H9 (cell line): Measurements from ENCODE around the gene ARHGAP10. TPM values are rescaled to one million over a fixed set of nuclear protein-coding genes. Genes with fewer than 3 reads are reported as not detected.
A peak's percentile ranks its signal among the peaks of the same experiment; 100 is the strongest.

Experiments
- DNase-seq: peaks from one replicate; pipeline ENCODE4 v3.0.0-alpha.2; 2017
- H2AFZ ChIP-seq: one replicate; pipeline ENCODE4 v1.6.1; 2013; ENCODE audit warnings: mild to moderate bottlenecking, low read length, control low read depth, moderate library complexity
- H2AK5ac ChIP-seq: 2 replicates; pipeline ENCODE4 v1.6.1; 2013; ENCODE audit warnings: low read length, control low read depth, mixed read lengths; ENCODE audit not compliant: insufficient read length
- H2BK120ac ChIP-seq: one replicate; pipeline ENCODE4 v1.6.1; 2013; ENCODE audit warnings: low read depth, mild to moderate bottlenecking, low read length, control low read depth, inconsistent platforms; ENCODE audit not compliant: poor library complexity, severe bottlenecking
- H2BK12ac ChIP-seq: 2 replicates; pipeline ENCODE4 v1.6.1; 2013; ENCODE audit warnings: low read length, control low read depth, mixed read lengths, low read depth; ENCODE audit not compliant: insufficient read length
- H2BK15ac ChIP-seq: 2 replicates; pipeline ENCODE4 v1.6.1; 2013; ENCODE audit warnings: low read depth, low read length, control low read depth
- H2BK20ac ChIP-seq: one replicate; pipeline ENCODE4 v1.6.1; 2013; ENCODE audit warnings: low read depth, mild to moderate bottlenecking, low read length, control low read depth, inconsistent platforms; ENCODE audit not compliant: poor library complexity, severe bottlenecking
- H2BK5ac ChIP-seq: 2 replicates; pipeline ENCODE4 v1.6.1; 2013; ENCODE audit warnings: low read length, control low read depth, mixed read lengths; ENCODE audit not compliant: insufficient read length
- H3K14ac ChIP-seq: 2 replicates; pipeline ENCODE4 v1.6.1; 2013; ENCODE audit warnings: low read length, control low read depth; ENCODE audit not compliant: insufficient read depth
- H3K18ac ChIP-seq: 2 replicates; pipeline ENCODE4 v1.6.1; 2013; ENCODE audit warnings: low read depth, mild to moderate bottlenecking, mixed read lengths, low read length, control low read depth; ENCODE audit not compliant: insufficient read length
- H3K23ac ChIP-seq: 2 replicates; pipeline ENCODE4 v1.6.1; 2013; ENCODE audit warnings: low read length, control low read depth, mixed read lengths, low read depth; ENCODE audit not compliant: insufficient read length
- H3K23me2 ChIP-seq: 2 replicates; pipeline ENCODE4 v1.6.1; 2013; ENCODE audit warnings: low read depth, mild to moderate bottlenecking, mixed read lengths, low read length, control low read depth; ENCODE audit not compliant: insufficient read length, poor library complexity, severe bottlenecking
- H3K27ac ChIP-seq: 2 replicates; pipeline ENCODE4 v1.5.1; 2013; ENCODE audit warnings: low read length, control low read depth, mixed read lengths, low read depth; ENCODE audit not compliant: insufficient read length
- H3K27me3 ChIP-seq: 2 replicates; pipeline ENCODE4 v1.6.1; 2013; ENCODE audit warnings: low read length, control low read depth, inconsistent platforms; ENCODE audit not compliant: insufficient read depth
- H3K4ac ChIP-seq: 2 replicates; pipeline ENCODE4 v1.6.1; 2013; ENCODE audit warnings: low read depth, mild to moderate bottlenecking, control low read depth, inconsistent platforms, low read length, moderate library complexity
- H3K4me1 ChIP-seq: 2 replicates; pipeline ENCODE4 v1.6.1; 2013; ENCODE audit warnings: low read length, control low read depth, inconsistent platforms; ENCODE audit not compliant: insufficient read depth
- H3K4me2 ChIP-seq: 2 replicates; pipeline ENCODE4 v1.6.1; 2013; ENCODE audit warnings: low read length, control low read depth, mixed read lengths; ENCODE audit not compliant: insufficient read length, insufficient read depth
- H3K56ac ChIP-seq: 2 replicates; pipeline ENCODE4 v1.6.1; 2013; ENCODE audit warnings: low read depth, mild to moderate bottlenecking, mixed read lengths, low read length, control low read depth; ENCODE audit not compliant: insufficient read length
- H3K79me1 ChIP-seq: 2 replicates; pipeline ENCODE4 v1.6.1; 2013; ENCODE audit warnings: low read depth, mild to moderate bottlenecking, moderate library complexity, low read length, control low read depth, inconsistent platforms; ENCODE audit not compliant: insufficient read depth, poor library complexity, severe bottlenecking
- H3K79me2 ChIP-seq: 2 replicates; pipeline ENCODE4 v1.6.1; 2013; ENCODE audit warnings: low read length, control low read depth, inconsistent platforms; ENCODE audit not compliant: insufficient read depth
- H3K9ac ChIP-seq: 2 replicates; pipeline ENCODE4 v1.6.1; 2013; ENCODE audit warnings: low read length, control low read depth, mixed read lengths; ENCODE audit not compliant: insufficient read length; ENCODE audit errors: extremely low read depth
- H3K9me3 ChIP-seq: one replicate; pipeline ENCODE4 v1.6.1; 2013; ENCODE audit warnings: low read depth, low read length, inconsistent platforms; ENCODE audit not compliant: control insufficient read depth
- H3T11ph ChIP-seq: one replicate; pipeline ENCODE4 v1.6.1; 2013; ENCODE audit warnings: mild to moderate bottlenecking, low read length, control low read depth, inconsistent platforms
- H4K20me1 ChIP-seq: one replicate; pipeline ENCODE4 v1.6.1; 2013; ENCODE audit not compliant: control insufficient read depth, insufficient read length, insufficient read depth
- H4K5ac ChIP-seq: 2 replicates; pipeline ENCODE4 v1.6.1; 2013; ENCODE audit warnings: low read depth, mild to moderate bottlenecking, mixed read lengths, low read length, control low read depth; ENCODE audit not compliant: insufficient read length
- H4K8ac ChIP-seq: replicated peaks from 2 replicates; pipeline ENCODE4 v1.6.1; 2013; ENCODE audit warnings: low read length, control low read depth, mixed read lengths, low read depth; ENCODE audit not compliant: insufficient read length
- H4K91ac ChIP-seq: 2 replicates; pipeline ENCODE4 v1.6.1; 2013; ENCODE audit warnings: low read depth, mild to moderate bottlenecking, moderate library complexity, mixed read lengths, low read length, control low read depth; ENCODE audit not compliant: insufficient read length
- H3K27ac Mint-ChIP-seq, 3 experiments: 2 replicates in 2 of 3; 3 replicates in 1 of 3; pipeline ENCODE4 v1.8.0; 2020 to 2021; ENCODE audit warnings: mixed read lengths in 3 of 3, mild to moderate bottlenecking in 1 of 3, moderate library complexity in 1 of 3
- H3K27me3 Mint-ChIP-seq: 2 replicates; pipeline ENCODE4 v1.8.0; 2021; ENCODE audit warnings: low read depth, mild to moderate bottlenecking, moderate library complexity, mixed read lengths
- H3K36me3 Mint-ChIP-seq, 3 experiments: 2 replicates in 2 of 3; 3 replicates in 1 of 3; pipeline ENCODE4 v1.8.0; 2020 to 2021; ENCODE audit warnings: low read depth in 3 of 3, mixed read lengths in 3 of 3; ENCODE audit not compliant: insufficient read depth in 1 of 3
- H3K4me1 Mint-ChIP-seq, 2 experiments: 2 replicates each; pipeline ENCODE4 v1.8.0; 2020; ENCODE audit warnings: mixed read lengths in 2 of 2
- H3K4me3 Mint-ChIP-seq, 2 experiments: 2 replicates in 1 of 2; 3 replicates in 1 of 2; pipeline ENCODE4 v1.8.0; 2020 to 2021; ENCODE audit warnings: mild to moderate bottlenecking in 2 of 2, mixed read lengths in 2 of 2, moderate library complexity in 1 of 2
- H3K9me3 Mint-ChIP-seq, 2 experiments: 2 replicates in 1 of 2; 3 replicates in 1 of 2; pipeline ENCODE4 v1.8.0; 2020; ENCODE audit warnings: mild to moderate bottlenecking in 2 of 2, mixed read lengths in 2 of 2, moderate library complexity in 1 of 2
- CTCF ChIP-seq: fragments of 200-600 bp; sonication (generic); conservative IDR thresholded peaks from 3 replicates; pipeline ENCODE4 v1.8.0; 2021; ENCODE audit warnings: antibody characterized with exemption, mild to moderate bottlenecking
- WGBS: extraction: QIAGEN DNeasy Blood & Tissue Kit; methylation state at CpG from one replicate; pipeline ENCODE4 v1.1.7; 2013; ENCODE audit warnings: missing lambda C conversion rate, low lambda C conversion rate, mixed read lengths; ENCODE audit not compliant: insufficient read length; ENCODE audit errors: extremely low coverage; 5-methylcytosine and 5-hydroxymethylcytosine counted together
- total RNA-seq: library from RNA; stranded (reverse); gene quantifications from 2 replicates; pipeline ENCODE4 v1.2.1, GENCODE V29; 2021

The ARHGAP10 gene
- total RNA-seq, 1 experiment from 2014 or later: 7.8 TPM

GRCh38 chr4:148015468-148015867, 283.6 kb downstream of the ARHGAP10 start:
- Histone ChIP-seq H2BK15ac (no peak overlapping the region), H3K14ac (no peak overlapping the region), H4K8ac (no peak overlapping the region), H3T11ph (no peak overlapping the region), H3K79me1 (no peaks in the 10 kb centered on the region), H3K4ac (no peak overlapping the region), H3K18ac (no peak overlapping the region), H3K23me2 (no peaks in the 10 kb centered on the region), H3K27me3 (no peaks in the 10 kb centered on the region), H3K27ac (no peak overlapping the region), H3K9ac (no peak overlapping the region), H3K79me2 (no peaks in the 10 kb centered on the region), H2BK5ac (no peak overlapping the region), H2BK20ac (no peak overlapping the region), H4K5ac (no peak overlapping the region), H3K23ac (no peak overlapping the region), H3K4me2 (no peak overlapping the region), H3K56ac (no peak overlapping the region), H2BK120ac (no peak overlapping the region), H3K9me3 (no peaks in the 10 kb centered on the region), H4K91ac (no peak overlapping the region), H3K4me1 (peaks cover 4% of the 10 kb centered on the region; the same call in 1 of the 2 replicates), H2AFZ (no peak overlapping the region), H2AK5ac (no peak overlapping the region), H2BK12ac (no peak overlapping the region), H4K20me1 (no peaks in the 10 kb centered on the region)
- no peaks in the 10 kb centered on the region for H3K9me3 Mint-ChIP-seq
- H3K27ac Mint-ChIP-seq: peak overlapping the region in 1 of 3 experiments; percentile 7; a peak in 1 of 7 replicates
- no peaks in the 10 kb centered on the region for H3K36me3 Mint-ChIP-seq
- peaks cover 10 to 11% of the 10 kb centered on the region in 2 experiments for H3K4me1 Mint-ChIP-seq
- no peak for TF ChIP-seq CTCF
- no peaks in the 10 kb centered on the region for H3K27me3 Mint-ChIP-seq
- no CpG with 5 or more reads among the region's 8 CpGs for WGBS
- no peak for DNase-seq
- H3K4me3 Mint-ChIP-seq: no peak overlapping the region
